ENCODE data around the gene NOC3L.

DNA sequence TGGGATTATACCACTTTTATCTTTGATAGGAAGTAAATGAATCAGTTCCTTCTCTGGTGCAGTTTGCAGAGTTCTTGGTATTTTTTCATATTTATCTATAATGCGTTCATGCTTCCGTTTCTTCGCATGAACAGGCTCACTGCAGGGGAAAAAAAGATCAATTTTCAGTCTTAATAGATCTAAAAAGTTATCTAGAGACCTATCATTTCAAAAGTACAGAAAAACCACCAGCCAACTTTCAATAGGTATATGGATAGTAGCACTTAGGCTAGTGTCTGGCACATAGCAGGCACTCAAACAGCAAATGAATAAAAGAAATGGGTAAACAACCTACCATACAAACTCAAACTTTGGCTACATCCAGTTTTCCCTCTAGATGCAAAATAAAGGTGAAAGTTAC lies 5.5 kb downstream of the NOC3L start:
- TF ChIP-seq, protein P1, sequence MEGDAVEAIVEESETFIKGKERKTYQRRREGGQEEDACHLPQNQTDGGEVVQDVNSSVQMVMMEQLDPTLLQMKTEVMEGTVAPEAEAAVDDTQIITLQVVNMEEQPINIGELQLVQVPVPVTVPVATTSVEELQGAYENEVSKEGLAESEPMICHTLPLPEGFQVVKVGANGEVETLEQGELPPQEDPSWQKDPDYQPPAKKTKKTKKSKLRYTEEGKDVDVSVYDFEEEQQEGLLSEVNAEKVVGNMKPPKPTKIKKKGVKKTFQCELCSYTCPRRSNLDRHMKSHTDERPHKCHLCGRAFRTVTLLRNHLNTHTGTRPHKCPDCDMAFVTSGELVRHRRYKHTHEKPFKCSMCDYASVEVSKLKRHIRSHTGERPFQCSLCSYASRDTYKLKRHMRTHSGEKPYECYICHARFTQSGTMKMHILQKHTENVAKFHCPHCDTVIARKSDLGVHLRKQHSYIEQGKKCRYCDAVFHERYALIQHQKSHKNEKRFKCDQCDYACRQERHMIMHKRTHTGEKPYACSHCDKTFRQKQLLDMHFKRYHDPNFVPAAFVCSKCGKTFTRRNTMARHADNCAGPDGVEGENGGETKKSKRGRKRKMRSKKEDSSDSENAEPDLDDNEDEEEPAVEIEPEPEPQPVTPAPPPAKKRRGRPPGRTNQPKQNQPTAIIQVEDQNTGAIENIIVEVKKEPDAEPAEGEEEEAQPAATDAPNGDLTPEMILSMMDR (IDR thresholded peaks at IDR 0.05) = no peak
- TF ChIP-seq POLR2A (IDR thresholded peaks at IDR 0.05) = no peak
- TF ChIP-seq POLR2AphosphoS5 (IDR thresholded peaks at IDR 0.05) = no peak

Measured in transverse colon (tissue), 4 donors.